Astrocyte of the hippocampus (primary cell): ENCODE results near the gene VSTM2B.

Experiments used
- DNase-seq: peaks from one replicate; pipeline ENCODE4 v3.0.0; 2011; ENCODE audit warnings: low read depth, low spot score

VSTM2B gene

DNA sequence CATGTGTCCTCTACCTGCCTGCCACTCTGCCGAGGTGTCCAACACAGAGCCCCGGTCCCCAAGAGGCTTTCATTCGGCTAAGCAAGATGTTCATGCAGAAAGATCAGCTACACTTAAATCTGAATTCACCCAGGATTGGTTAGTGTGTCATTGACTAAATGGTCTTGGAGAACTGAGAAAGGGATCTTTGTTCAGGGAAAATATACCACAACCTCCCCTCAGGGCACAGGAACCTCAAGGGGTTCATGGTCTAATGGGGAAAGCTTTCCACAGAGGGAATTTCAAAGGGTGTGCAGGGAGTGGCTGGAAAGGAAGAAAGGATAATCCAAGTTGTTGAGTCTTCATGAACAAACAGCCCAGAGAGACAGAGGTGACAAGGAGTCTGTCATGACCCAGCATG is 65.9 kb downstream of the VSTM2B start:
- DNase-seq: no peak

- DNase-seq: no peak
Measured at GRCh38 chr19:29593869-29594268, 68.1 kb downstream of the VSTM2B start.

- DNase-seq: no peak
Measured at GRCh38 chr19:29596080-29596727, 70.4 kb downstream of the VSTM2B start.

- peak; percentile 18 for DNase-seq
Measured at GRCh38 chr19:29596885-29597525, 71.2 kb downstream of the VSTM2B start.

DNA sequence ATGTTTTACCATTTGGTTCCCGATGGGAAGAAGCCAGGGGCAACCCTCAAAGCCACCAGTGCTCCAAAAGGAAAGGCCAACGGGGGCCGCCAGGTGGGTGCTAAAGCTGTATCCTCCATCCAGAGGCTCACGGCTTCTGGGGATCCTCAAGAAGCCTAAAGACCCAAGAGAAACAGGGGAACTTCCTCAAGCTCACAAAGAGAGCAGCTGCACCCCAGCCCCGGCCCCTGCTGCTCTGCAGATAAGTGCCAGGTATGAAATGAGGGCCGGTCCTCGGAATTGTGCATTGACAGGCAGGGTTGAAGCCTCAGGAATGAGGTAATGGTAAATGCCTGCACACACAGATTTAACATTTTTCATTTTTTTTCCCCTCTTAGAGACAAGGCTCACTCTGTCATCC is 72.2 kb downstream of the VSTM2B start:
- no peak for DNase-seq

DNA sequence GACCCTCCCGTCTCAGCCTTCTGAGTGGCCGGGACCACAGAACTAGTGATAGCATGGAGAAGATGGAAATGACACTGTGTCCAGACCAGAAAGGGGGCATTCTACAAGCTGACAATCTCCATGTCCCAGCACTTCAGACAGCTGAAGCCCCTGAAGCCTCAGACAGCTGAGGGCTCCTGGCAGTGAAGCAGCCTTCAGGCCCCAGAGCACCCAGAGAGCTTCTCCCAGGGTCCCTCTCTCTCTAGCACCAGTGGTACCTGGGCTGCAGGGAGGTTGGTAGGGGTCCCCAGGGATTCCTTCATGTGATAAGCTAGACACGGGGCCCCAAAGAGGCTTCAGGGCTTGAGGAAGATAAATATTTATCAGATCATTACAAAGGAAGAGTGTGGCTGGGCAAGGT is 72.7 kb downstream of the VSTM2B start:
- no peak for DNase-seq

DNA sequence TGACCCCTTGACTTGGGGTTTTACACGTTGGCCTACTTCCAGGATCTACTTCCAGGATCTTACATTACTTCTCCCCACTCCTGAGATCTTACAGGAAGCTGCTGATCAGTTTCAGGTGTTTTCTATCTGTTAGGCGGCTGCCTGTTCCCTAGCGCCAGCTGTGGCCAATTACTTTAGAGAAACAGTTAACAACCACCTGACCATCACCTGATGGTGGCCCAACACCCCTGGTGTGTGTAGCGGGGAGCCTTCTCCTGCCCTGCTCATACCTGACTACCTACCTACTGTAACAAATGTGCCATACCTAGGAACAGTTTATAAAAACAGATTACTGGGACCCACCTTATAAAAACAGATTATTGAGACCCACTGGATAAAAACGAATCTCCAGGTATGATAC is 77.5 kb downstream of the VSTM2B start:
- no peak for DNase-seq

DNA sequence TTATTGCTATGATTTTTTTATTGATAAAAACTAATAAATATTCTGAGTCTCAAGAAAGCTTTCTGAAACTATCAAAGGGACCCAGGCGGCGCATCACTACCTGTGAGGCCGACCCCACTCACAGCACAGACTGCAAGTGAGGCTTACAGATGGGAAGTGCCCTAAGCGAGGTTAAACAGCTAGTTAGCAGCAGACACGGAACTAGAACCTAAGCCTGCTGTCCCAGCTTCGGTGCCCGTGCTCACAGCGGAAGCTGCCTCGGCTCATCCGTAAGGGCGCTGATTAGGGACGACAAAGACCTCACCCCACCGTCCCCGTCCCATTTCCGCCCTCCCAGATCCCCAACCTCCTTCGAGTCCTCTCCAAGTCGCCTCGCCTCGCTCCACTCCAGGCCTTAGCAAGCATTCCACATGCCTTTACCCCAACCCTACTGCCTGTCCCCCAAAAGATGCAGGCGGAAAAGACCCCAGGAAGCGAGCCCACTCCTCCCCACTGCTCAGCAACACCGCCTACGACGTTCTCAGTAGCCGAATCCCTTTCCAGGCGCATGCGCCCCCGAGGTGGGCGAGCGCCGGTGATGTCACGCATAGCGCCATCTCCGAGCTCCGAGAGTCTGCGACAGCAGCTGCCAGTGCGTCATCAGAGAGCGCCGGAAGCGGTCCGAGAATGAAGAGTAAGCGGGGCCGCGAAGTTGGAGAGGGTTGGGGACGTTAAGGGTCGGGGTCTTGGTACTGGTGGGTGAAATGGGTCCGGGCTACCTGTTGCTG is 80.0 kb downstream of the VSTM2B start, which contains the start of gene POP4:
POP4 (plus strand) TSS at position 631 of the 767 bp plus-strand sequence; CDS start at position 667, 36 bp downstream.
- peak; percentile 99 for DNase-seq

- no peak for DNase-seq
Measured at GRCh38 chr19:29606420-29606747, 80.6 kb downstream of the VSTM2B start.

DNA sequence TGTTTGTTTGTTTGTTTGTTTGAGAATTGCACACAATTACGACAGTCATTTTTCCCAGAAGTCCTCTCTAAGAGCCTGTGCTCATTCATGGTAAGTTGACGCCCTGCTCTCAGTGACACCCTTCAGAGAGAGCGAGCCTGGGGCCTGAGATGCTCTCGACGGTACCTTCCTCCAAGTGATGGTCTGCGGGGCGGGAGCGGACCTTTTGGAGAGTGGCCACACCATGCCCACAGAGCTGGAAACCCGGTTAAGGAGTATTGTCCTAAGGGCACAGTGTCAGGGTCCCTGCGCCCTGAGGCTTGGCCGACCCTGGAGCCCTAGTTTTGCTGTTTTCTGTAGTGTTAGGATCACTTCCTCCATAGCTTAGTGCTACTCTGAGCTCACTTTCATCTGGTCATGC is 83.8 kb downstream of the VSTM2B start:
- no peak for DNase-seq

DNA sequence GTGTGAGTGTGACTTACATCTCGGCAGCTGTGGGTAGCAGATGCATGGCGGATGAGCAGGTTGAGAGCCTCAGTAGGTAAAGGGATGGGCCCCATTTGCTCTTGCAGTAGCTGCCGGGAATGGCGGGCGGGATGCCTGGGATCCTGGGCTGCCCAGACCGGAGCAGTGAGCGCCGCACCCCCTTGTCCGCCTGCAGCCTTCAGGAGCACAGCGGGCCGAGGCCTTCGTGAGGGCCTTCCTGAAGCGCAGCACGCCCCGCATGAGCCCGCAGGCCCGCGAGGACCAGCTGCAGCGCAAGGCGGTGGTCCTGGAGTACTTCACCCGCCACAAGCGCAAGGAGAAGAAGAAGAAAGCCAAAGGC is 84.4 kb downstream of the VSTM2B start:
- DNase-seq: no peak

GRCh38 chr19:29610574-29611271 is 84.9 kb downstream of the VSTM2B start:
- peak; percentile 90 for DNase-seq

DNA sequence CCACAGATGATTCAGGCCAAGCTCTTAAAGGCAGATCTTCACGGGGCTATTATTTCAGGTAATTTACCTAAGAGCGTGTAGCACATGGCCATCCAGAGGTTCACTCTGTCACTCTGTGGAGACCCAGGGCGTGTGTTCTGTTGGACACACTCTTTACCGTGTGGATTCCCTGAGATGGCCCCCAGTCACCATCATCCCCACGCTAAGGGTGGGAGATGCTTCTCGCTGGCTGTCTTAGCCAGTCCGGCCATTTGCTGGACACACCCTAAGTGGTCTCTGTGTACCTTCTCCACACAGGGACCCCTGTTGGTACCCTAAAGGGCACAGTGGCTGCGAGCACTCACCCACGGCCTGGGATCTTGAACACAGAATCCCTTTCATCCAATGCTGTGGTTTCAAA is 86.3 kb downstream of the VSTM2B start:
- DNase-seq: no peak

- no peak for DNase-seq
Measured at GRCh38 chr19:29612801-29613595, 87.2 kb downstream of the VSTM2B start.

- no peak for DNase-seq
Measured at GRCh38 chr19:29614046-29614445, 88.3 kb downstream of the VSTM2B start.
